ENCODE data around the gene MPRIP.

DNA sequence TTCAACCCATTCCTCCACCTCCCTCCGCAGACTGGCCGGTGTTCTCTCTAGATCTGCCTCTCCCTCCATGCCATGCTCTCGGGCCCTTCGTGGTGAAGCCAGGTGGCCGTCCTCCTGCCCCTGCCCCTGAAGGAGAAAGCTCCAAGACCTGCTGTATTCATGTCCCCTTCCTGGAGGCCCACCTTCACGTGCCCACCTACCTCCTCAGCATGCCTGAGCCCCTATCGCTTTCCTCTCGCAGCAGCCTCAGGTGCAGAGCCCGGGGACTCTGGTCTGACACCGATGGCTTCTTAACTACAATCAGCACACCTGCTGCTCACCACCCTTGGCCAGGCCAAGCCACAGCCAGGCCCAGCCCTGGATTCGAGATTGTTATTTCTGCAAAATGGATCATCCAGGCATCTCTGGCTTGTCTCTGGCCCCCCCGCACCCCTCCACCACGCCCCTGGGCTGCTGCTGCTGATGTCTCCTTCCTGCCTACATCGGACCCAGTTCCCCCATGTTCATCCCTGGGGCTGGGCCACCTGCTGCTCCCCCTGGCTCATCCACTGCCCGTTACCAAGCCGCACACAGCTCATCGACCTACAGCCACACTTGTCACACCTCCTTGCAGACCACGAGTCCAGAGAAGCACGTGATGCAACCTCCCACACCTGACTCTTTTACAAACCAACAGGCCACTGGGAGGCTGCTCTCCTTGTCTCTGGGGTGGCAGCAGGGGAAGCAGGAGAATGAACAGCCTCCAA is 37.8 kb upstream of the MPRIP start:
- TF ChIP-seq CTCF (IDR thresholded peaks at IDR 0.05 in 2 of 3, conservative IDR thresholded peaks at IDR 0.05 in 1 of 3; ENCODE audit: borderline replicate concordance in 1 of 3, insufficient read depth in 1 of 3, low read depth in 2 of 3, low read length in 2 of 3) (no peak), ATF3 (IDR thresholded peaks at IDR 0.05) (no peak), POLR2A (IDR thresholded peaks at IDR 0.05; ENCODE audit: borderline replicate concordance, extremely low read depth, insufficient read depth, insufficient read length) (no peak), EZH2phosphoT487 (IDR thresholded peaks at IDR 0.05; ENCODE audit: borderline replicate concordance) (no peak), POLR2AphosphoS5 (IDR thresholded peaks at IDR 0.05; ENCODE audit: low read depth, low read length) (no peak), EGR1 (IDR thresholded peaks at IDR 0.05; ENCODE audit: low read depth) (no peak), EZH2 (IDR thresholded peaks at IDR 0.05) (no peak), SRF (IDR thresholded peaks at IDR 0.05; ENCODE audit: low read depth) (no peak), SIN3A (IDR thresholded peaks at IDR 0.05; ENCODE audit: low read depth) (no peak), TCF7L2 (IDR thresholded peaks at IDR 0.05; ENCODE audit: borderline replicate concordance, extremely low read depth, insufficient read depth, insufficient read length) (no peak)
- TF ChIP-seq, protein P1, sequence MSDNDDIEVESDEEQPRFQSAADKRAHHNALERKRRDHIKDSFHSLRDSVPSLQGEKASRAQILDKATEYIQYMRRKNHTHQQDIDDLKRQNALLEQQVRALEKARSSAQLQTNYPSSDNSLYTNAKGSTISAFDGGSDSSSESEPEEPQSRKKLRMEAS (IDR thresholded peaks at IDR 0.05), result no peak
